Measurements from ENCODE around the gene UBXN2A.

Gene UBXN2A

GRCh38 chr2:23939987-23940717 is at the start of gene UBXN2A:
Gene UBXN2A, plus strand, starts transcription at chr2:23940463. Its CDS starts 17,852 bp downstream, at chr2:23958315.
- TF ChIP-seq CREB1 (IDR thresholded peaks at IDR 0.05; ENCODE audit: low read depth) (no peak), TAF1 (IDR thresholded peaks at IDR 0.05; ENCODE audit: low read depth) (peak; percentile 65; the same call in 1 of the 2 replicates), TCF12 (IDR thresholded peaks at IDR 0.05; ENCODE audit: low read depth) (no peak), YY1 (IDR thresholded peaks at IDR 0.05; ENCODE audit: low read depth) (peak; percentile 89), MAX (IDR thresholded peaks at IDR 0.05) (peak; percentile 37), CEBPB (IDR thresholded peaks at IDR 0.05) (no peak), RAD21 (IDR thresholded peaks at IDR 0.05; ENCODE audit: low read depth) (no peak), REST (IDR thresholded peaks at IDR 0.05; ENCODE audit: low read depth) (no peak), EGR1 (IDR thresholded peaks at IDR 0.05) (no peak), EP300 (IDR thresholded peaks at IDR 0.05; ENCODE audit: borderline replicate concordance) (no peak), NFIC (IDR thresholded peaks at IDR 0.05) (no peak), FOXM1 (IDR thresholded peaks at IDR 0.05; ENCODE audit: borderline replicate concordance, low read depth) (no peak), ZBTB7A (IDR thresholded peaks at IDR 0.05; ENCODE audit: low read depth) (no peak), USF1 (IDR thresholded peaks at IDR 0.05) (no peak)

- TF ChIP-seq NFIC (IDR thresholded peaks at IDR 0.05): no peak
- no peak for TF ChIP-seq CREB1 (IDR thresholded peaks at IDR 0.05; ENCODE audit: low read depth)
- TF ChIP-seq MAX (IDR thresholded peaks at IDR 0.05): no peak
- TF ChIP-seq EGR1 (IDR thresholded peaks at IDR 0.05): no peak
- TF ChIP-seq FOXM1 (IDR thresholded peaks at IDR 0.05; ENCODE audit: borderline replicate concordance, low read depth): no peak
- no peak for TF ChIP-seq USF1 (IDR thresholded peaks at IDR 0.05)
- TF ChIP-seq TEAD4 (IDR thresholded peaks at IDR 0.05): no peak
- no peak for TF ChIP-seq YY1 (IDR thresholded peaks at IDR 0.05; ENCODE audit: low read depth)
- no peak for TF ChIP-seq TAF1 (IDR thresholded peaks at IDR 0.05; ENCODE audit: low read depth)
- TF ChIP-seq RAD21 (IDR thresholded peaks at IDR 0.05; ENCODE audit: low read depth): no peak
- no peak for TF ChIP-seq ZBTB7A (IDR thresholded peaks at IDR 0.05; ENCODE audit: low read depth)
- TF ChIP-seq CEBPB (IDR thresholded peaks at IDR 0.05): no peak
- no peak for TF ChIP-seq REST (IDR thresholded peaks at IDR 0.05; ENCODE audit: low read depth)
- TF ChIP-seq TCF12 (IDR thresholded peaks at IDR 0.05; ENCODE audit: low read depth): no peak
Observed at GRCh38 chr2:23900133-23900532, 40.1 kb upstream of the UBXN2A start.

GRCh38 chr2:23900541-23901322 is 39.5 kb upstream of the UBXN2A start:
- TF ChIP-seq MAX (IDR thresholded peaks at IDR 0.05) (no peak), CEBPB (IDR thresholded peaks at IDR 0.05) (peak; percentile 51)

- TF ChIP-seq USF1 (IDR thresholded peaks at IDR 0.05): no peak
- no peak for TF ChIP-seq CREB1 (IDR thresholded peaks at IDR 0.05; ENCODE audit: low read depth)
- peak; percentile 63 for TF ChIP-seq CEBPB (IDR thresholded peaks at IDR 0.05)
Observed at GRCh38 chr2:23901966-23902846, 38.1 kb upstream of the UBXN2A start.
